ENCODE results near the gene SLC39A11. TPM values are rescaled to one million over a fixed set of nuclear protein-coding genes. Genes with fewer than 3 reads are reported as not detected.

Gene SLC39A11
- total and polyA plus RNA-seq, 4 donors, result 9.3 to 49.3 (median 24.7) TPM

DNA sequence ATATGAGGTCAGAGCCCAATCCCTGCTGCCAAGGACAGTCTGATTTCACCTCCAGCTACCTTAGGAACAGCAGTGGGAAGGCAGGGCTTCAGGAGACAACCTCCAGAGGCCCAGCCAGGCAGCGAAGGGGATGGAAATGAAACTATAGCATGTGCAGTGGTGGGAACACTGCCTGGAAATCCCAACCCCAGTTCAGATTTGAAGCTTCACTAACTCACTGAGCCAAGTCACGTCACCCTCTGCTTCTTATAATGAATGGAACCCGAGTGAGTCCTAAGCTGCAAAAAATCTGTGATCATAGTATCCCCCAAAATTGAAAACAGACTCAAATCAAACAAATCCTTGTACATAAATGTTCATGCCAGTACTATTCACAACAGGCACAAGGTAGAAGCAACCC is 36.0 kb upstream of the SLC39A11 start:
- no peak for TF ChIP-seq CTCF (IDR thresholded peaks at IDR 0.05; ENCODE audit: control extremely low read depth, extremely low read depth)
- H3K36me3 ChIP-seq (ENCODE audit: control insufficient read depth in 4 of 4, insufficient read depth in 4 of 4, low read length in 4 of 4), result no peaks in the 10 kb centered on the region
- DNase-seq, result no peak
- WGBS, 2 donors, result 74 to 95% methylated on average over 3 of the region's 3 CpGs
- H3K4me3 ChIP-seq, result no peak overlapping the region
- H3K9ac ChIP-seq (ENCODE audit: insufficient read depth in 1 of 2, low read length in 2 of 2), result no peak overlapping the region
- no peak overlapping the region for H3K27ac ChIP-seq (ENCODE audit: low read depth in 1 of 2, low read length in 1 of 2)
- H3K27me3 ChIP-seq (ENCODE audit: control insufficient read depth in 3 of 3, insufficient read depth in 3 of 3, low read length in 2 of 3), result no peaks in the 10 kb centered on the region
- no peak for ATAC-seq (ENCODE audit: insufficient read depth, low FRiP score)
- no peaks in the 10 kb centered on the region for H3K4me1 ChIP-seq (ENCODE audit: control insufficient read depth in 5 of 5, insufficient read depth in 5 of 5, low read length in 5 of 5)
- no peaks in the 10 kb centered on the region for H3K9me3 ChIP-seq (ENCODE audit: control insufficient read depth in 4 of 4, insufficient read depth in 3 of 4, low read length in 3 of 4)

DNA sequence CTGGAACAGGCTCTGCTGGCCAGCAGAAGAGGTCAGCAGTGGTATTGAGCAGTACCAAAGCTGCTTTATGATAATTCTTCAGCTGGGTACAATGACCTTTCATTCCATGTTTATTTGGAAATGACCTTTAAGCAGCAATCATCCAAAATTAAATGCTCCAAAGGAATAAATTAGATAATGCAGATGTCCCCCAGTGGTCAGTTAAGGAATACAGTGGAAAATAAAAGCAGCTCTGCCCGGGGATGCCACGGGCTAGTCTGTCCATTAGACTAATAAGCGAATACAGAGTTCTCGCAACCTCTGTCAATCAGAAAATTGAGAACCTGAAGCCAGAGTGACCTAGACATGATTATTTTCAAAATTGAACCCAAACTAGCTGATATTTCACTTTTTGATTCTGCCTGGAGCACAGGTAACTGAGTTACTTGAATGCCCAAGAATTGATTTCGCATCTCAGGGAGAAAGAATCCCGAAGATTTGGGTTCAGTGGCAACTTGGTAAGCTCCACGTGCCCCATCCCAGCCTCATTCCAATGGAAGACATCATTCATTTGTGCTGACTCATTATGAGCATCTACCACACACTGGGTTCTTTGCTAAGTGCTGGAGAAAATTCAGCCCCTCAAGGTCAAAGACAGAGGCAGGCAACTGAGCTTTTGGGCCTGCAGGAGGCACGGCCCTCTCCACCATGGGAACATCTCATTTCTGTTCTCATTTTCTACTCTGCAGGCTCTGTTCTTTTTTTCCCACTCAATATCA is 34.4 kb upstream of the SLC39A11 start:
- TF ChIP-seq CTCF (IDR thresholded peaks at IDR 0.05; ENCODE audit: control extremely low read depth, extremely low read depth), result no peak
- ATAC-seq (ENCODE audit: insufficient read depth, low FRiP score) (no peak), DNase-seq (no peak)
- H3K4me1 ChIP-seq (ENCODE audit: control insufficient read depth in 5 of 5, insufficient read depth in 5 of 5, low read length in 5 of 5), result no peaks in the 10 kb centered on the region
- no peaks in the 10 kb centered on the region for H3K27me3 ChIP-seq (ENCODE audit: control insufficient read depth in 3 of 3, insufficient read depth in 3 of 3, low read length in 2 of 3)
- WGBS, 2 donors, result 81 to 92% methylated on average over 8 of the region's 8 CpGs
- H3K9ac ChIP-seq (ENCODE audit: insufficient read depth in 1 of 2, low read length in 2 of 2), result no peak overlapping the region
- H3K36me3 ChIP-seq (ENCODE audit: control insufficient read depth in 4 of 4, insufficient read depth in 4 of 4, low read length in 4 of 4), result no peaks in the 10 kb centered on the region
- H3K27ac ChIP-seq (ENCODE audit: low read depth in 1 of 2, low read length in 1 of 2), result no peak overlapping the region
- no peak overlapping the region for H3K4me3 ChIP-seq
- H3K9me3 ChIP-seq (ENCODE audit: control insufficient read depth in 4 of 4, insufficient read depth in 3 of 4, low read length in 3 of 4), result no peaks in the 10 kb centered on the region

- no peaks in the 10 kb centered on the region for H3K27me3 ChIP-seq (ENCODE audit: control insufficient read depth in 3 of 3, insufficient read depth in 3 of 3, low read length in 2 of 3)
- WGBS, 2 donors, result 61 to 68% methylated on average over 7 of the region's 7 CpGs
- DNase-seq, result no peak
These were observed 31.3 kb upstream of the SLC39A11 start for GRCh38 chr17:73123606-73124320.

More at GRCh38 chr17:73123606-73124320, 31.3 kb upstream of the SLC39A11 start:
- ATAC-seq (ENCODE audit: insufficient read depth, low FRiP score), result no peak
- no peaks in the 10 kb centered on the region for H3K4me1 ChIP-seq (ENCODE audit: control insufficient read depth in 5 of 5, insufficient read depth in 5 of 5, low read length in 5 of 5)
- no peak for TF ChIP-seq CTCF (IDR thresholded peaks at IDR 0.05; ENCODE audit: control extremely low read depth, extremely low read depth)
- H3K4me3 ChIP-seq, result no peak overlapping the region
- H3K9ac ChIP-seq (ENCODE audit: insufficient read depth in 1 of 2, low read length in 2 of 2), result no peak overlapping the region
- H3K9me3 ChIP-seq (ENCODE audit: control insufficient read depth in 4 of 4, insufficient read depth in 3 of 4, low read length in 3 of 4), result no peaks in the 10 kb centered on the region
- no peaks in the 10 kb centered on the region for H3K36me3 ChIP-seq (ENCODE audit: control insufficient read depth in 4 of 4, insufficient read depth in 4 of 4, low read length in 4 of 4)
- no peak overlapping the region for H3K27ac ChIP-seq (ENCODE audit: low read depth in 1 of 2, low read length in 1 of 2)

All from lung (tissue), 12 donors.